LHCN-M2 (cell line): ENCODE data around the gene ZNF407. TPM values are rescaled to one million over a fixed set of nuclear protein-coding genes. Genes with fewer than 3 reads are reported as not detected.

Experiments
- DNase-seq: peaks from one replicate; pipeline ENCODE4 v3.0.0-alpha.2; 2012; ENCODE audit warnings: low read depth
- total RNA-seq: library from RNA; depleted of rRNA; stranded (reverse); fragments of >200 nt; gene quantifications from 2 replicates; pipeline ENCODE4 v1.2.3, GENCODE V29; 2014

Gene ZNF407
- total RNA-seq, 1 experiment from 2014 or later: 9.5 TPM

- no peak for DNase-seq
Observed at GRCh38 chr18:74669136-74669798, 71.6 kb downstream of the ZNF407 start.

GRCh38 chr18:74672371-74672770 lies 74.7 kb downstream of the ZNF407 start:
- no peak for DNase-seq

GRCh38 chr18:74674487-74674886 lies 76.8 kb downstream of the ZNF407 start:
- no peak for DNase-seq

GRCh38 chr18:74679006-74679678 lies 81.5 kb downstream of the ZNF407 start:
- no peak for DNase-seq

GRCh38 chr18:74679679-74680076 lies 82.0 kb downstream of the ZNF407 start:
- no peak for DNase-seq

GRCh38 chr18:74682141-74682990 lies 84.7 kb downstream of the ZNF407 start:
- peak; percentile 11 for DNase-seq

- peak; percentile 6 for DNase-seq
Observed at GRCh38 chr18:74682991-74683297, 85.3 kb downstream of the ZNF407 start.

- DNase-seq: peak; percentile 8
Observed at GRCh38 chr18:74683573-74683972, 85.9 kb downstream of the ZNF407 start.

GRCh38 chr18:74689251-74689650 lies 91.6 kb downstream of the ZNF407 start:
- DNase-seq: peak; percentile 64

- DNase-seq: no peak
Observed at GRCh38 chr18:74692367-74693013, 94.8 kb downstream of the ZNF407 start.

GRCh38 chr18:74694436-74694835 lies 96.8 kb downstream of the ZNF407 start:
- DNase-seq: no peak

- DNase-seq: no peak
Observed at GRCh38 chr18:74695170-74695569, 97.5 kb downstream of the ZNF407 start.

- DNase-seq: no peak
Observed at GRCh38 chr18:74698881-74699280, 101.2 kb downstream of the ZNF407 start.

- no peak for DNase-seq
Observed at GRCh38 chr18:74699455-74699854, 101.8 kb downstream of the ZNF407 start.

- DNase-seq: no peak
Observed at GRCh38 chr18:74702950-74703349, 105.3 kb downstream of the ZNF407 start.

- DNase-seq: no peak
Observed at GRCh38 chr18:74708169-74708568, 110.5 kb downstream of the ZNF407 start.

- DNase-seq: no peak
Observed at GRCh38 chr18:74709452-74709851, 111.8 kb downstream of the ZNF407 start.

GRCh38 chr18:74714120-74714519 lies 116.5 kb downstream of the ZNF407 start:
- no peak for DNase-seq

GRCh38 chr18:74714791-74715190 lies 117.1 kb downstream of the ZNF407 start:
- DNase-seq: no peak

GRCh38 chr18:74715306-74715705 lies 117.6 kb downstream of the ZNF407 start:
- DNase-seq: no peak

GRCh38 chr18:74715865-74716712 lies 118.4 kb downstream of the ZNF407 start:
- DNase-seq: no peak
